Uterus (tissue), 2 donors: Measurements from ENCODE around the gene ZNF433.

Experiments
- CTCF ChIP-seq, 4 experiments: fragments of 200-600 bp in 2 of 4; fragments of 450-650 bp in 2 of 4; sonication (generic) in 2 of 4; IDR thresholded peaks; one replicate each; pipeline ENCODE4 v1.5.1; 2016 to 2019; ENCODE audit warnings: antibody characterized with exemption in 4 of 4, mild to moderate bottlenecking in 2 of 4, moderate library complexity in 1 of 4
- POLR2A ChIP-seq, 2 donors: fragments of 450-650 bp; IDR thresholded peaks; one replicate each; pipeline ENCODE4 v1.6.1; 2016; ENCODE audit warnings: antibody characterized with exemption in 2 of 2, mild to moderate bottlenecking in 1 of 2, moderate library complexity in 1 of 2

DNA sequence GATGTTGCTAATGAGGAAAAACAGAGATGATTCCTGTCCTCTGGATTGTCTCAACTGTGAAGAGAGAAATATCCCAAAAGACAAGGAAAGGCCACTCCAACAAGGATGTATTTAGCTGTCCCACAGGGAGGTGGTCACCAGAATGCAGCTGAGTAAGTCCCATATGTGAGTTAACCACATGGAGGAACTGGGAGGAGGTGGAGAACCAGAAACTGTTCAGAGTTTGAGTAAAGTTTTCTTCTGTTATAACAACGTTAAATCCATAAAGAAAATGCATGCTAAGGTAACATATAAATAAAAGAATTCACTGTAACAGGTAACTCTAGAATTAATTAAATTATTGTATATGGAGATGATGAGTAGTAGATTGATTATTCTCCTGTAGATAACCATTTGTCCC lies 65.3 kb downstream of the ZNF433 start:
- no peak for TF ChIP-seq CTCF (IDR thresholded peaks at IDR 0.05)
- no peak for TF ChIP-seq POLR2A (IDR thresholded peaks at IDR 0.05)
